DMS 273 treated with DMSO at 0.1 percent for 48 hours (cell line): ENCODE data around the gene MYCBPAP.

Experiments used
- DNase-seq: peaks from one replicate; lab custom pipeline; 2025; lab: John Stamatoyannopoulos, UW

The MYCBPAP gene, protein sequence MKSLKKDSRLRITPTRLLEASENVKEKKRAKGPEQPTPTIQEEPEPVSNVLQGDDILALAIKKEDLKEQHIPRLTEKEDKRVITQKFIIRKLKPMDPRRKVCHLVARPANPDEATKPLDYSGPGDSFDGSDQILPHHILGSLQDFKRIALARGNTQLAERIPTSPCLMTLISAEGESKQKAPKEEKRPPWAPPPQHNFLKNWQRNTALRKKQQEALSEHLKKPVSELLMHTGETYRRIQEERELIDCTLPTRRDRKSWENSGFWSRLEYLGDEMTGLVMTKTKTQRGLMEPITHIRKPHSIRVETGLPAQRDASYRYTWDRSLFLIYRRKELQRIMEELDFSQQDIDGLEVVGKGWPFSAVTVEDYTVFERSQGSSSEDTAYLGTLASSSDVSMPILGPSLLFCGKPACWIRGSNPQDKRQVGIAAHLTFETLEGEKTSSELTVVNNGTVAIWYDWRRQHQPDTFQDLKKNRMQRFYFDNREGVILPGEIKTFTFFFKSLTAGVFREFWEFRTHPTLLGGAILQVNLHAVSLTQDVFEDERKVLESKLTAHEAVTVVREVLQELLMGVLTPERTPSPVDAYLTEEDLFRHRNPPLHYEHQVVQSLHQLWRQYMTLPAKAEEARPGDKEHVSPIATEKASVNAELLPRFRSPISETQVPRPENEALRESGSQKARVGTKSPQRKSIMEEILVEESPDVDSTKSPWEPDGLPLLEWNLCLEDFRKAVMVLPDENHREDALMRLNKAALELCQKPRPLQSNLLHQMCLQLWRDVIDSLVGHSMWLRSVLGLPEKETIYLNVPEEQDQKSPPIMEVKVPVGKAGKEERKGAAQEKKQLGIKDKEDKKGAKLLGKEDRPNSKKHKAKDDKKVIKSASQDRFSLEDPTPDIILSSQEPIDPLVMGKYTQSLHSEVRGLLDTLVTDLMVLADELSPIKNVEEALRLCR

DNA sequence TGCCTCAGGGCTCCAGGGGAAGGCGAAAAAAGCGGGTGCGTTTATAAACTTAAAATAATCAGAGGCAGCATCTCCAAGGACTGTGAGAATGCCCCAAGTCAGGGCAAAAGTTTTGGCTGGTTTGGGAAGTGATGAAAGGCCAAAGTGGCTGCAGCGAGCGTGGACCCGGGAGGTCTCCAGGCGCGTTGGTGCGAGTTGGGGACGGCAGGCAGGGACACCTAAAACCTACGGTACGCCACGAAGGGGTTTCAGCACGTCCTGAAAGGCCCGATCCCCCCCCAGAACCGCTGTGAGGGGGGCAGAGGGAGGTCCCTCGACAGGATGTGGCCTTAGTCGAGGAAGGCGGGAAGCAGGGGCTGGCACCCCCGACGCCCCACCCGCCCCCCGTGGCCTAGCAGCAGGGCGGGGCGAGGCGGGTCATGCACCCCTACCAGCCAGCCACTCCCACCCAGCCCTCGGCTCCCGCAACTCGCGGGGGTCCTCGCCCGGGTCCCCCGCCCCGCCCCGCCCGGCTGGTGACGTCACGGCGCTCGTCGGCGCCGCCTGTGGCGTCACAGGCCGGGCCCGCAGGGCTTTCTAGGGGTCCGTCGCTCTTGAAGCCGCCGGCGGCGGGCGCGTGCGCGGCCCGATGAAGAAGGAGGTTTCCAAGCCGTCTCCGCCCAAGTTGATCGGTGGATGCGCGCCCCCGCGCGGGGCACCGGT is at the start of gene MYCBPAP:
Gene MYCBPAP, plus strand, starts transcription at position 569 of the 702 bp plus-strand sequence. CDS start 236 bp downstream, outside the sequence.
- DNase-seq, result no peak

DNA sequence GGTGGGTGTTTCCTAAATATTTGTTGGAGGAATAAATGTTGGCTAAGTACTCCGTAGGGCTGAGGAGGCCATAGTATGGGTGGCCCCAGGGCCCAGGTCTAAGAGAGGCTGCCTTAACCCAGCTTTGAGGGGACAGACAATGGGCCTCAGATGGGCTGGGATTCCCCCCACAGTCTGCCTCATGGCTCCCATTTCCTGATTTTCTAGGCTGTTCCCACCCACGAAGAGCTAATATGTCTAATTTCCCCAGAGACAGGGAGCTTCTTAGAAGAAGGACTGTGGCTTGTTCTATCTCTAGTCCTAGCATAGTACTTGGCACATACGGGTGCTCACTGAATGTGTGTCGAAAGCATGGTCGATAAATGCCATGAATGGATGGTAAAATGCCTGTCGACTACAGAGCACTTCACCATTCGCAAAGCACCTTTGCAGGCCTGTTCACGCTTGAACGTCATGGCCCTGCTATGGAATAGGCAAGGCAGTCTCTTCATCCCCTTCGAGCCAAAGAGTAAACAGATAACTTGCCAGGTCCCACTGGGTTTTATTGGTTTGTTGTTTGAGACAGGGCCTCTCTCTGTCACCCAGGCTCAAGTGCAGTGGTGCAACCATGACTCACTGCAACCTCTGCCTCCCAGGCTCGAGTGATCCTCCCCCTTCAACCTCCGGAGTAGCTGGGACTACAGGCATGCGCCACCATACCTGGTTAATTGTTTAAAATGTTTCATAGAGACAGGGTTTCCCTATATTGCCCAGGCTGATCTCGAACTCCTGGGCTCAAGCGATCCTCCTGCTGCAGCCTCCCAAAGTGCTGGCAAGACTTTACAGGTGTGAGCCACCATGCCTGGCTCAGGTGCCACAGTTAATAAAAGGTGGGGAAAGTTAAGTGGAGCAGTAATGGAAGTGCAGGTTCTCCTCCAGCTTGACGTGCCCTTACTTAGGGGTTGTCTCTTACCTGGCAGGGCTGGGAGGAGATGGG is 49.2 kb upstream of the MYCBPAP start:
- no peak for DNase-seq

DNA sequence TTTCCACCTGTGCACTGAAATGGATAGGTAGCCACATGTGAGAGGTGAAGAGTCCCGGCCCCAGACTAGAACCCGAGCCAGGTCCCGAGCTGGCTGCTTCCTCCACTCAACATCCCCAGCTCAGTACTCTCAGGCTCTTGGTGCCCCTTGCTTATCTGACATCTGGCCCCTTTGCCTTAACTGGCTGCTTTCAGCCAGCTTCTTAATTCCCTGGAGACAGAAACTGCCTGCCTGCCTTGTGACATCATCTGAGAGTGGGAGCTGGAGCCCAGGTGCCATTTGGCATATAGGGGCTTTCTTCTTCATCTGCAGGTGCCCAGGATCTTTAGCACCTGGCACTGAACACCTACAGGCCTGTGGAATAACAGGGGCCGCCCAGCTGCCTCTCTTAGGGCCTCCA is 48.5 kb upstream of the MYCBPAP start:
- peak; percentile 27 for DNase-seq

DNA sequence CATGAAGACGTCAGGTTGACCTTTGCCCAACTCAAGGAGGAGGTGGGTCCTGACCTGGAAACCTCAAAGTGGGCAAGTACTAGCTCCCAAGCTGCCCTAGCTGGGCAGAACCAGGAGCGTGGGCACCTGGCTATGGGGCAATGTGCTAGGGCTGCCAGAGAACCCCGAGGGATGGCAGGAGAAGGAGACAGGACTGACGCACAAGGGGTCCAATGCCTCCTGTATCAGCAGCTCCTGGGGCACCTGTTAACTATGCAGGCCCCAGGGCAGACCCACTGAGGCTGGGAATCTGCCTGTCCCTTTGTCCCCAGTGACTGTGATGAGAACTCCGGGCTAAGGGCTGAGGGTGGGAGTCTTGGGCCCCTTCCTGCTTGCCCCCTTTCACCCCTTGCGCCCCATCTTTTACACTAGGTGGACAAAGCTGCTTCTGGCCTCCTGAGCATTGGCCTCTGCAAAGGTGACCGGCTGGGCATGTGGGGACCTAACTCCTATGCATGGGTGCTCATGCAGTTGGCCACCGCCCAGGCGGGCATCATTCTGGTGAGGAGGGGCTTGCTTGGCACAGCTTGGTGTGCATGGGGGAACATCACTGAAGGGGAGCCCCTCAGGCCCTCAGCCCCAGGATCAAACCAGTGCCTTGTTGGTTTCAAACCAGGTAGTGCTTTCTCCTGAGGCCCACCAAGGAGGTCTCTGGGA is 47.3 kb upstream of the MYCBPAP start:
- no peak for DNase-seq

DNA sequence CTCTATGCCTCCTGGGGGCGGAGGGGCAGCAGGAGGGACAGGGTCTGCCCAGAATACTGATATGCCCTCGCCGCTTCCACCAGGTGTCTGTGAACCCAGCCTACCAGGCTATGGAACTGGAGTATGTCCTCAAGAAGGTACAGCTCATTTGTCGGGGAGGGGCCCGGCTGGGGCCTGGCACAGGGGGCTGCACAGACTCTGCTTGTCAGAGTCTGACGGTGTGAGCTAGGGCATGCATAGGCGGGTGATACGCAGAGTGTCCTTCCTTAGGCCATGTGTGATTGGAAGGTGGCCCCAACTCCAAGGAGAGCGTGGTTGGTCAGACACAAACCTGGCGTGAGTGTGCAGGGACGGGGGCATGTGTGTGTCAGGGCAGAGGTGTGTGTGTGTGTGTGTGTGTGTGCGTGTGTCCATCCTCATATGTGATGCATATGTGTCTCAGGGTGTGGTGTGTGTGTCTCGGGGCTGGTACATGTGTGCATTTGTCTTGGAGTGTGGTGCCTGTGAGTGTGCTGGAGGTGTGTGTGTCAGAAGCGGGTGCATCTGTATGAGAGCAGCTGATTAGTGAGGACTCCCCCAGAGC is 46.6 kb upstream of the MYCBPAP start:
- no peak for DNase-seq

DNA sequence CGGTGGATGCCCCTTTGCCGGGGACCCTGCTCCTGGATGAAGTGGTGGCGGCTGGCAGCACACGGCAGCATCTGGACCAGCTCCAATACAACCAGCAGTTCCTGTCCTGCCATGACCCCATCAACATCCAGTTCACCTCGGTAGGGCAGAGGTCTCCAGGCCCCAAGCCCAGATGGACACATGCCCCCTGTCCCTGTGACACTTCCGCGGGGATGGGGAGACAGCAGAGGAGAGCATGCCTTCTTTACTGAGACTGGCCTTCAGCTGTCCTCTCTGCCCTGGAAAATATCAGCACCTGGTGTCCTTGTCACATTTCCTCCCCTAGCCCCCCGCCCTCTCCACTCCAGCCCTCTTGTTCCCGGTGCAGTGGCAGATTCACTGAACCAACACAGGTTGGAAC is 45.8 kb upstream of the MYCBPAP start:
- DNase-seq, result no peak

DNA sequence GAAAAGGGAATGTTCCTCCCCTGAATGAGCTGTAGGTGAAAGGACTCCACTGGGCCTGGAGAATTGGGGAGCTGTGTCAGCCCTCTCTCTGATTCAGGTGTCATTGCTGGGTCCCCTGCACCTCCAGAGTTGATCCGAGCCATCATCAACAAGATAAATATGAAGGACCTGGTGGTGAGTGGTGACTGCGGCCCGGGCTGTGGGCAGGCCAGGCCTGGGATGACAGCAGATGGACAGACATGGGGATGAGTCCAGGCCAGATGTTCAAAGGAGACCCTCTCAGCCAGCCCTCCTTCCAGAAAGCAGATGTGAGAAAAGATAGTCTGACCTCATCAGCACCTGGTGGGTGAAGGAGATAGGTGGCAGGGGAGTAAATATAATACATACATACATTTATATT is 44.1 kb upstream of the MYCBPAP start:
- DNase-seq, result no peak

DNA sequence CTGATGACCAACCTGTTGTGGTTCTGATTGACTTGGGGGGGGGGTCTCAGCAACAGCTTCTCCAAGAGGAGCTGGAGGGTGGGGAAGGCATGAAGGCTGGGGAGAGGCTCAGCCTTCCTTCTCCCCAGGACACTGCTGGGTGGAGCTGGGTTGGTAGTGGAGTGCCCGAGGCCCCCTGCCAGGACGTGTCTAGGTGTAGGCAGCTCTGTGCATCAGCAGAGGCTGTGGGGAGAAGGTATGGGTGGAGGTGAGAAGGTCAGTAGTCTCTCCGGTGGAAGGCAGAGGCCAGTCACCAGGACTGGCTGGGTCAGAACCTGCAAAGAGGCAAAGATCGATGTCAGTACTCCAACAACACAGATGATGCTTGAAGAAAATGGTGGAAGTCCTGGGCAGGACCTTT is 43.5 kb upstream of the MYCBPAP start:
- no peak for DNase-seq

DNA sequence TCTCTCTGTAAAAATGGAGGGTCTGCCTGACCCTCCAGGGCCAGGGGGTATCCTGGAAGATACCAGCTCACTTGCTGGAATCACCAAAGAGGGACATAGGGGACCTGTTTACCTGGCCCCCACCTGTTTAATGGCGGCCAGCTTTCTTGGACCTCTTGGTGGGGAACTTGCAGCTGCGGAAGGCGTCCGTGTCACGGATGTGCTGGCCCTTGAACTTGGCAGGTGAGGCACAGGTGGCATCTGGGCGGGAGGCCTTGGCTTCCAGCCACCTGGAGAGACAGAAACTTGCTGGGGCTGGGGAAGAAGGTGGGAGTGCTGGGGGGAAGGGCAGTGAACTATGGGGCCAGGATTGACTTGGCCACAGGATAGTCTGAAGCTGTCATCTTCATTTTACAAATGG is 43.1 kb upstream of the MYCBPAP start:
- no peak for DNase-seq

DNA sequence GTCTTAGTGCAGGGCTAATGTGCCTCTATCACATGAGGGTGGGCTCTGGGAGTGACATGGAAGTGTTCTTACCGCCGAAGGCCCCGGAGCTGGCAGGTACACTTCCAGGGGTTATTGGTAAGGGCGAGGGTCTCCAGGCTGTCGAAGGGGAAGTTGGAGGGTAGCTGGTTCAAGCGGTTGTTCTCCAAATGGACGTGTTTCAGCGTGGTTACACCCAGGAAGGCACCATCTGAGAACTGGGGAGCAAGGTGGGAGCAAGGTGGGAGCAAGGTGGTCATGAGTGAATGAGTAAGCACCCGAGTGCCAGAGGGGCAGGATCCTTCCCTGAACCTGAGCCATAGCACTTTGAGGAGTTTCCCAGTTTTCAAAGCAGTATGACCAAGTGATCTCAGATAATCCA is 42.6 kb upstream of the MYCBPAP start:
- no peak for DNase-seq

DNA sequence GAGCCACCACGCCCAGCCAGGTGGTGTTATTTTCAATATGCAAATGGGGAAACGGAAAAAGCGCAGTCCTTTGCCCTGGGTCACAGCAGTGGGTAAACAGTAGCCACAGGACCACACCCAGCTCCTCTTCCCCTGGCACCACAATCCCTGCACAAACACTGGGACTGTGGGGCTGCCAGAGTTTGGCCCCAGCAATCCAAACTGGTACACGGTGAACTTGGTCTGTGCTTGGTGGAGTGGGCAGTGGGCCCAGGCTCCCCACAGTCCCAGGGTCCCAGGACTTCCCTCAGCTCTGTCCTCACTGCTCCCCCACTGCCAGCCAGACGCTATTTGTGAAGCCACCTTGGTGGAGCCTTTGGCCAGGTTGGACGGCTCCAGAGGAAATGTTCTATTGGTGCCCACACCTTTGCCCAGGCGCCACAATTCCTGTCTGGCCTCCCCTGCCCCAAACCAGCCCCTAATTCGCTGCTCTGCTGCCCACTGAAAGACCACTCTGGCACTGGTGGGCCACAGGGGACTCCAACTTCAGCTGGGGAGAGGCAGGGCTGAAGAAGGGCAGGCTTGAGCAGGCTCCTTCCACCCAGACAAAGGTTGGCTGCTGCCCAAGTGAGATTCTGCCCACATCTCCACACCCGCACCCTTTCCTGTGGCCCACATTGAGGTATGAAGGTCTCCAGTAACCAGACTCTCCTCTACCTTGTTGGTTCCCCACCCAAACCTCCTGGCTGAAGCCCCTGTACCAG is 41.7 kb upstream of the MYCBPAP start:
- DNase-seq, result no peak

DNA sequence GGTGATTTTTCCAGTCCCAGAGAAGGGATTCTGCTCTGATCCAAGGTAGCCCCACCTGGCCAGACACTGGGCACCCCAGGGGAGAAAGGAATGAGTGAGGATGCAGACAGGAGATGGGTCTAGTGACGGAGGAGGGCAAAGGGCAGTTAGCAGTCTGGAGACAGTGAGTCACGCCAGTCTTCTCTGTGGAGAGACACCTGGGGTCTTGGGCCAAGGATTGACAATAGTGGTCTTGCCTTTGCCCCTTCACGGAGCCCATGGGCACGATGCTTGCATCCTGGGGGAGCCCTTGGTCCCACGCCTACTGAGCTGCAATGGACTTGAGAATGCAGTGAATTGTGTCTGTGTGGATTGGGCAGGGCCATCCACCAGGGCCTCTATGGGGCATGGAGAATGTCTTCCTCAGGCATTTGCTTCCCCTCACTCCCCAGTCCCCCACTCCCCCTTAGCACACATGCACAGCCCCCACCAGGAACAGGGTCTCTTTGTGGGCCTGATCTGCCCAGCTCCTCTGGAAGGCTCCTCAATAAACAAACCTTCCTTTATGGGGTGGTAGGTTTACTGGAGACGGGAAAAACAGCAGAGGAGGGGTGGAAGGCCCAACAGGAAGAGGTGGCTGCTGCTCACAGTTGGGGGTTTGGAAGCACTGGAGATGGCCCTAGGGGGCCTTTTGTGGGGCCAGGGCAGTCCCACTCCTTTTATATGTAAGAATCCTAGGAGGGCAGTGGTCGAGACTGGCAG is 41.0 kb upstream of the MYCBPAP start:
- no peak for DNase-seq

DNA sequence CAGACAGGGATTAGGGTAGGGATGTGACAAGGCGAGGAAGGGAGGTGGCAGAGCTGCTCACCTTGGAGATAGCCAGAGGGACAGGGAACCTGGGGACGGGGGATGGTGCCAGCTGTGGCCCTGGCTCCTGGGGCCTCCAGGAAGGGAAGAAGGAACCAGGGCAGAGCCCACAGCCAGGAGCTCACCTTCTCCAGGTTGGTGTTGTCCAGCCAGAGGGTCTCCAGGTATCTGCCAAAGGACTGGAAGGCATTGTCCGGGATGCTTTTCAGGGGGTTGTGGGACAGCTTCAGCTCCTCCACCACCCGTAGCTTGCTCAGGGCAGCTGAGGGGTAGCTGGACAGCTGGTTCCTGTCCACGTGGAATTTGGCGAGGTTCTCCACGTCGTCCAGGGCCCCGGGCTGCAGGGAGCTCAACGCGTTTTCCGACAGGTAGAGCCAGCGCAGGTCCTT is 40.4 kb upstream of the MYCBPAP start:
- no peak for DNase-seq

DNA sequence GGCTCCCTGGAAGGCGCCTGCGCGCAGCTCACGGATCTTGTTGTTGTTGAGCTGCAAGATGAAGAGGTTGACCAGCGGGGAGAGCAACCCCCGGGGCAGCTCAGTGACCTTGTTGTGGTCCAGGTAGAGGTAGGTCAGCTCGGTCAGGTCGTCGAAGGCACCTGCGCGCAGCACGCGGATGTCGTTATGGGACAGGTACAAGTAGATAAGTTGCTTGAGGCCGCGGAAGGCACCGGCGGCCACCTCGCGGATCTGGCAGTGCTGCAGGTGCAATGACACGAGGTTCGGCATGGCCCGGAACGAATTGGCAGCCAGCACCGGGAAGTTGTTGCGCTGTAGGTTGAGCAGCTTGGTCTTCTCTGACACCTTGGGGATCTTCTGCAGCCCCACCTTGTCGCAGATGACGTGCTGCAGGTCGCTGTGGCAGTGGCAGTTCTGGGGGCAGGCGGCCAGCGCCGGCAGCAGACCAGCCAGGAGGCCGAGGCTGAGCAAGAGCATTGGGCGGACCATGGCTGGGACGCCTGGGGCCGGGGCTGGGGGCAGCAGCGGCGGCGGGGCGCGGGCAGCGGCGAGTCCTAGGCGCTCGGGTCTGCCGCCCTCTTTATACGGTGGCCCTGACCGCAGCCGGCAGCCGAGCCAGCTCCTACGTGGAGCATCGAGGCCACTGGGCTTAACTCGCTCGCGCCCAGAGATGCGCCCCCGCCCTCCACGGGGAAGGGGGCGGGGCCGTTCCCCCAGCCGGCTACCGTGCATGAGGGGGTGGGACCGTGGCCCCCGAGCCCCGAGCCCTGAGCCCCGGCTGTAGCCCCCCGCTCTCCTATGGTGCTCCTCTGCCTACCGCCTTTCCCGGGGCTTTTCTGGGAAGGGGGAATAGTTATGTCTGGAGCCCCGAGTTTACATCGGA is 39.7 kb upstream of the MYCBPAP start, which contains the start of gene CHAD:
Gene CHAD, minus strand, starts transcription at position 577 of the 904 bp plus-strand sequence. Its CDS starts 67 bp downstream, at position 510.
- no peak for DNase-seq

DNA sequence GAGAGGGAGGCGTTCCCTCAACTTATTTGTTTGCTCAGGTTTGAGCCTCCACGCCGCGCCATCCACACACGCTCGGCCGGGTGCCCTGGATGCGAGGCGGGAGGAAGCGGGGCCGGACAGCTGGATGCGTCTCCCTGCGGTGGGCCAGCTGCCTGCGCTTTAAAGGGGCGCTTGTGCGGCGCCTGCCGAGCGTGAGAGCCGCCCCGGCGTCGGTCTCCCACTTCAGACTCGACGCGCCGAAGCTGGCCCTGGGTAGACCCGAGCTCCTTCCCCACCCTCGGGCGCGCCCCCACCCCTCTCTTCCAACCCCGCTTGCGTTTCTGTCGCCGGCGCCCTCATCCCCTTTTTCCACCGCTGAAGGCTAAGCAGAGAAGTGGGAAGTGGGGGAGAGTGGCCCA is 39.0 kb upstream of the MYCBPAP start:
- DNase-seq, result no peak

DNA sequence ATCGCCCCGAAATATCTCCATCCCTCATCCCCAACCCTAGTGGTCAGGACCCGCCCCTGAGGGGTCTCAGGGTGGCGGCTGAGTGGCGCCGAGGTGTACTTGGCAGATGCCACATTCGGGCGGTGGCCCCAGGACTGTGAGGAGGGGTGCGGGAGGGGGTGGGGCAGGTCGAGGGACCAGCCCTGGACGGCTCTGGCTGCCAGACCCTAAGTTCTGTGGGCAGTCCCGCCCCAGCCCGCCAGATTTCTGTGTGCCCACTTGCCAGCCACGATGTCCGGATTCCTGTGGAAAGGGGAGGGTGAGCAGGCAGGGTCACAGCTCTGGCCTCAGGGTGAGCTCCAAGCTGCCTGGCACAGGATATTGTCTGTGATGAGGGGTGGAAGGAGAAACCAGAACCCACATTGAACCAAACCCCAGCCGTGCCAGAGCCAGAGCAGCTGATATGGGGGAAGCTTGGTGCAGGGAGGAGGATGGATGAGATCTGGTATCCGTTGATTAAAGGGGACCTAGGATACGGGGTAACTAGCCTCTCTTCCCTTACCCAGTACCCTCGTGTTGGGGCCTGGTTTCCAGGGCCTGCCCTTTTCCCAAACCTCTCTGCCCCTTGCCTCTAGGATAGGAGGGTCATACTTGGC is 38.5 kb upstream of the MYCBPAP start:
- no peak for DNase-seq

DNA sequence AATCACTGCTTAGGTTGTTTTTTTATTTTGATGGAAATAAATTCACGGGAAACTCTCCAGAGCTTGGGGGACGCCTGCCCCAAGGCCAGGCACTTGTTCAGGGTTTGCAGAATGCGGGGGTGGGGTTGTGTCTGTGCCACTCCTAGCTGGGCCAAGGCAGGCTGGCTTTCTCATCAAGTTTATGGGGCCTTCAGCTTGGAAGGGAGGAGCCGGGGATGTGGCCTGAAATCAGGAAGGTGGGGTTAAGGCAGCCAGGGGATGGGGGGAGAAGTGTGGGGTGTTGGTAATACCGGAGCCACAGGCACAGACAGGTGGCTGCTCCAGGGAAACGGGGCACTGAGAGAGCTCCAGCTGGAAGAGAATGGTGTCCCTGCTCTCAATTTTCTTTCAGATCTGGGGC is 37.8 kb upstream of the MYCBPAP start:
- no peak for DNase-seq
